ENCODE measurements around the gene BDH2.
A peak's percentile ranks its signal among the peaks of the same experiment; 100 is the strongest.

Gene BDH2

GRCh38 chr4:103091601-103092223 lies 7.9 kb downstream of the BDH2 start:
- peak; percentile 53 for TF ChIP-seq CTCF (IDR thresholded peaks at IDR 0.05; ENCODE audit: control insufficient read depth, insufficient read depth, low read depth, low read length, missing control alignments)
- no peak overlapping the region for H3K4me3 ChIP-seq (ENCODE audit: control insufficient read depth, low read depth, low read length)
- DNase-seq (ENCODE audit: low read depth): no peak

- TF ChIP-seq CTCF (IDR thresholded peaks at IDR 0.05; ENCODE audit: control insufficient read depth, insufficient read depth, low read depth, low read length, missing control alignments): no peak
- no peak overlapping the region for H3K4me3 ChIP-seq (ENCODE audit: control insufficient read depth, low read depth, low read length)
- no peak for DNase-seq (ENCODE audit: low read depth)
Measured at GRCh38 chr4:103089481-103089880, 10.2 kb downstream of the BDH2 start.

- TF ChIP-seq CTCF (IDR thresholded peaks at IDR 0.05; ENCODE audit: control insufficient read depth, insufficient read depth, low read depth, low read length, missing control alignments): no peak
- H3K4me3 ChIP-seq (ENCODE audit: control insufficient read depth, low read depth, low read length): no peak overlapping the region
- no peak for DNase-seq (ENCODE audit: low read depth)
Measured at GRCh38 chr4:103086551-103086950, 13.1 kb downstream of the BDH2 start.

GRCh38 chr4:103085555-103086196 lies 14.0 kb downstream of the BDH2 start:
- no peak overlapping the region for H3K4me3 ChIP-seq (ENCODE audit: control insufficient read depth, low read depth, low read length)
- no peak for DNase-seq (ENCODE audit: low read depth)
- TF ChIP-seq CTCF (IDR thresholded peaks at IDR 0.05; ENCODE audit: control insufficient read depth, insufficient read depth, low read depth, low read length, missing control alignments): no peak

GRCh38 chr4:103079621-103080020 lies 20.0 kb downstream of the BDH2 start:
- no peak for TF ChIP-seq CTCF (IDR thresholded peaks at IDR 0.05; ENCODE audit: control insufficient read depth, insufficient read depth, low read depth, low read length, missing control alignments)
- no peak overlapping the region for H3K4me3 ChIP-seq (ENCODE audit: control insufficient read depth, low read depth, low read length)
- no peak for DNase-seq (ENCODE audit: low read depth)

- peak within 1 kb of the TSS; percentile 93 for H3K4me3 ChIP-seq (ENCODE audit: control insufficient read depth, low read depth, low read length)
- DNase-seq (ENCODE audit: low read depth): no peak
- TF ChIP-seq CTCF (IDR thresholded peaks at IDR 0.05; ENCODE audit: control insufficient read depth, insufficient read depth, low read depth, low read length, missing control alignments): no peak
Measured at GRCh38 chr4:103076747-103077347, 22.8 kb downstream of the BDH2 start, which contains the start of gene SLC9B2. TSS of gene SLC9B2 (minus strand) at chr4:103076761. CDS start at chr4:103067550, 9,211 bp downstream.

Measured in AG09309 (cell line).